ENCODE data around the gene CTNNA2.

The CTNNA2 gene

GRCh38 chr2:80166483-80167171 lies 653.8 kb downstream of the CTNNA2 start:
- TF ChIP-seq, protein P1, sequence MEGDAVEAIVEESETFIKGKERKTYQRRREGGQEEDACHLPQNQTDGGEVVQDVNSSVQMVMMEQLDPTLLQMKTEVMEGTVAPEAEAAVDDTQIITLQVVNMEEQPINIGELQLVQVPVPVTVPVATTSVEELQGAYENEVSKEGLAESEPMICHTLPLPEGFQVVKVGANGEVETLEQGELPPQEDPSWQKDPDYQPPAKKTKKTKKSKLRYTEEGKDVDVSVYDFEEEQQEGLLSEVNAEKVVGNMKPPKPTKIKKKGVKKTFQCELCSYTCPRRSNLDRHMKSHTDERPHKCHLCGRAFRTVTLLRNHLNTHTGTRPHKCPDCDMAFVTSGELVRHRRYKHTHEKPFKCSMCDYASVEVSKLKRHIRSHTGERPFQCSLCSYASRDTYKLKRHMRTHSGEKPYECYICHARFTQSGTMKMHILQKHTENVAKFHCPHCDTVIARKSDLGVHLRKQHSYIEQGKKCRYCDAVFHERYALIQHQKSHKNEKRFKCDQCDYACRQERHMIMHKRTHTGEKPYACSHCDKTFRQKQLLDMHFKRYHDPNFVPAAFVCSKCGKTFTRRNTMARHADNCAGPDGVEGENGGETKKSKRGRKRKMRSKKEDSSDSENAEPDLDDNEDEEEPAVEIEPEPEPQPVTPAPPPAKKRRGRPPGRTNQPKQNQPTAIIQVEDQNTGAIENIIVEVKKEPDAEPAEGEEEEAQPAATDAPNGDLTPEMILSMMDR (IDR thresholded peaks at IDR 0.05; ENCODE audit: insufficient read depth, low read depth, low read length, missing control alignments): no peak
- H3K4me3 ChIP-seq (ENCODE audit: low read depth, low read length): no peak overlapping the region
- no peak for DNase-seq (ENCODE audit: low read depth)

DNA sequence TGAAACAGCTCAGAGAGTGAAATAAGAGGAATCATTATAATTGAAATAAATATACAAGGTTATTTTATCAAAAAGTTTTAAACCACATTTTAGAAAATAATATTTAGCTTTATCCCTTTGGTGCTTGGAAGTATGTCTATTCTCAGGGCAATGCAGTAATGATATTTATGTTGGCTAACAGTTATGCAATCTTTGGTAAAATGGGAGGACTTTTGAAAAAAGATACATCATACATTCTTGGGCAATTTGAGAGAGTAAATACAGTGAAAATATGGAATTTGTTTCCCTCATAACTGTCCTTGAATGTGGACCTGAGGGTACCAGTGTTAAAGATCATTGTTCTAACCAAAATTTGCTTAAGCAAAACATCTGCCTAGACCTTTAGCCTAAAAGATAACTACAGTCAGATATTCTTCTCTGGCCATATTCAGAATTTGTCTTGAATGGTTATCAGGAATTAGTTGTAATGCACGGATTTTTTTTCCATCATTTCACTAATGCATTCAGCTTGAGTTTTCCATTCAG lies 654.5 kb downstream of the CTNNA2 start:
- no peak for DNase-seq (ENCODE audit: low read depth)
- H3K4me3 ChIP-seq (ENCODE audit: low read depth, low read length): no peak overlapping the region
- TF ChIP-seq, protein P1 (IDR thresholded peaks at IDR 0.05; ENCODE audit: insufficient read depth, low read depth, low read length, missing control alignments): no peak

DNA sequence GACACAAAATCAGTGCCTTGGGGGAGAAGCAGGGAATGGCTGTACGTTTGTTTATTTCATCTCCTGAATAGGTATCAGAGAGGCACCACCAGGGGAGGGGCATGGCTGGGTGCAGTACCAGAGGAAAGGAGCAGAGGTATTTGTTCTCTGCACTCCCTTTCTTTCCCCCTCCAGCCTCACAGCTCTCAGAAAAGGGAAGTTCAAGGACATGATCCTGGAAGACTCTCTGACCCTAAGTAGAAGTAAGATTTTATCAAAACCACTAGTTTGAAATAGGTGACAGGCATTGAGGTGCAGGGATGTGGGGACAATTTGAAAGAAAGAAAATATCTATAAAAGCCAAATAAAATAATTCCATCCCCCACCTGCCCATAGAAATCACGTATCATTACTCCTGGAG lies 655.2 kb downstream of the CTNNA2 start:
- H3K4me3 ChIP-seq (ENCODE audit: low read depth, low read length): no peak overlapping the region
- no peak for DNase-seq (ENCODE audit: low read depth)
- TF ChIP-seq, protein P1 (IDR thresholded peaks at IDR 0.05; ENCODE audit: insufficient read depth, low read depth, low read length, missing control alignments): no peak

DNA sequence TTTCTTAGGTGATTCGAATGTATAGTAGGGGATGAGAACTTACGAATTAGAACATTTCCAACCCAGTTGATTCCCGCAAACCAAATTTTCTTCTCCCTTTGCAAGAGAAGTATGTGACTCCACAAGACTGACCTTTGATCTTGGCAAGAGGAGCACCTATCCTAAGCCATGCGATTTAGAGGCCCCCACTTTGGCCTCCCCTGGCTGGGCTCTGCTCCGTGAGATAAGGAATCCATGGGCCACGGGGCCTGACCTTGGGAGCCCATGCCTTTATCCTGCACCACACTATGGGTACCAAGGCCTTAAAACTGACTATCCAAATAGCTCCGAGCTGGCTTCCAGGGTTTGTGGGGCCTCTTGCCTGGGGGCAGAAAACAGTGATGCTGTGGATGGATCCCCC lies 656.0 kb downstream of the CTNNA2 start:
- DNase-seq (ENCODE audit: low read depth): no peak
- TF ChIP-seq, protein P1 (IDR thresholded peaks at IDR 0.05; ENCODE audit: insufficient read depth, low read depth, low read length, missing control alignments): no peak
- H3K4me3 ChIP-seq (ENCODE audit: low read depth, low read length): no peak overlapping the region

DNA sequence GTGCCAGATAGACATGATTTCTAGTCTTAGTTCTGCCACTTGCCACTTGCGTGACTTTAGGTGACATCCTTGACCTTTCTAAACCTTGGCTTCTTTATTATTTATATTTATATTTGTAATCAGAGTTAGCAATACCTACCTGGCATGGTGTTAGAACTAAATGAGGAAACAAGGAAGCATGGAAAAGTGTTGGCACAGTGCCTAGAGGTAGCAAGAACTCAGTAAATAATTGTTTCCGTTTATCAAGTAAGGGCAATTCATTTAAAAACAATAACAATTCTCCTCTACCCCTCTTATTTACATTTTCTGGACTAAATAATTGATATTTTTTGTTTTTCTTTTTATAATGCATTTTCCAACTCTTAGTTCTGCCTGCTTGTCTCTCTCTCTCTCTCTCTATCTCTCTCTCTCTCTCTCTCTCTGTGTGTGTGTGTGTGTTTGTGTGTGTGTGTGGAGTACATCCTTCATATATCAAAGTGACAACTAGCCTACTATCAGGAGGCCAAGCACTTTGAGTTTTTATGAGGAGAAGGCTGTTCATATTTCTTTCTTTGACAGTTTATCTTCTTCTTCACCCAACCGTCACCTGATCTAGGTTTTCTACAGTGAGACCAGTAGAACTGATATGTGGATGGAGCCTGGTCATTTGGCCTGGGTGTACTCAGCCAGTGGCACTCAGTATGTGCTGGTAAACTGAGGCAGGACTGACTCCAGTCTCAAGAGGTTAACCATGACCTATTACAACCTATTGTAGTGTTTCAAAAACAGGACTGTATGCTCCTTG lies 657.2 kb downstream of the CTNNA2 start:
- H3K4me3 ChIP-seq (ENCODE audit: low read depth, low read length): no peak overlapping the region
- TF ChIP-seq, protein P1 (IDR thresholded peaks at IDR 0.05; ENCODE audit: insufficient read depth, low read depth, low read length, missing control alignments): no peak
- no peak for DNase-seq (ENCODE audit: low read depth)

DNA sequence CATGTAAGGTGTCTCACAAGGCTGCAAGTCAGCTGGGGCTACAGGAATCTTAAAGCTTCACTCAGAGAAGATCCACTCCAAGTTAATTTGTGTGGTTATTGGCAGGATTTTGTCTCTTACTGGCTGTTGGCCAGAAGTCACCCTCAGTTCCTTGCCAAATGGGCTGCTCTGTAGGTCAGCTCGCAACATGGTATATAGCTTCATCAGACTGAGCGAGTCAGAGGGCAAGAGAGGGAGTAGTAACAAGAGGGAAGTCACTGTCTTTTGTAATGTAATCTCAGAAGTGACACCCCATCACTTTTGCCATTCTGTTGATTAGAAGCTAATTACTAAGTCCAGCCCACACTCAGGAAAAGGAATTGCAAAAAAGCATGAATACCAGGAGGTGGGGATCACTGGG lies 672.2 kb downstream of the CTNNA2 start:
- DNase-seq (ENCODE audit: low read depth): no peak
- no peak overlapping the region for H3K4me3 ChIP-seq (ENCODE audit: low read depth, low read length)

More for the DNA sequence above, 672.2 kb downstream of the CTNNA2 start:
- TF ChIP-seq, protein P1 (IDR thresholded peaks at IDR 0.05; ENCODE audit: insufficient read depth, low read depth, low read length, missing control alignments): no peak
